C4-2B (cell line): ENCODE data around the gene PLSCR5.

Source experiments
- CTCF ChIP-seq: fragments of 450-650 bp; conservative IDR thresholded peaks from 2 replicates; pipeline ENCODE4 v1.5.1; 2017; ENCODE audit warnings: mild to moderate bottlenecking
- ZFX ChIP-seq: fragments of 450-650 bp; IDR thresholded peaks from 2 replicates; pipeline ENCODE4 v1.6.1; 2017

GRCh38 chr3:146636881-146637280 is 31.7 kb upstream of the PLSCR5 start:
- TF ChIP-seq CTCF, result no peak
- TF ChIP-seq ZFX, result no peak
